ENCODE results near the gene KLHDC7A.

KLHDC7A gene

DNA sequence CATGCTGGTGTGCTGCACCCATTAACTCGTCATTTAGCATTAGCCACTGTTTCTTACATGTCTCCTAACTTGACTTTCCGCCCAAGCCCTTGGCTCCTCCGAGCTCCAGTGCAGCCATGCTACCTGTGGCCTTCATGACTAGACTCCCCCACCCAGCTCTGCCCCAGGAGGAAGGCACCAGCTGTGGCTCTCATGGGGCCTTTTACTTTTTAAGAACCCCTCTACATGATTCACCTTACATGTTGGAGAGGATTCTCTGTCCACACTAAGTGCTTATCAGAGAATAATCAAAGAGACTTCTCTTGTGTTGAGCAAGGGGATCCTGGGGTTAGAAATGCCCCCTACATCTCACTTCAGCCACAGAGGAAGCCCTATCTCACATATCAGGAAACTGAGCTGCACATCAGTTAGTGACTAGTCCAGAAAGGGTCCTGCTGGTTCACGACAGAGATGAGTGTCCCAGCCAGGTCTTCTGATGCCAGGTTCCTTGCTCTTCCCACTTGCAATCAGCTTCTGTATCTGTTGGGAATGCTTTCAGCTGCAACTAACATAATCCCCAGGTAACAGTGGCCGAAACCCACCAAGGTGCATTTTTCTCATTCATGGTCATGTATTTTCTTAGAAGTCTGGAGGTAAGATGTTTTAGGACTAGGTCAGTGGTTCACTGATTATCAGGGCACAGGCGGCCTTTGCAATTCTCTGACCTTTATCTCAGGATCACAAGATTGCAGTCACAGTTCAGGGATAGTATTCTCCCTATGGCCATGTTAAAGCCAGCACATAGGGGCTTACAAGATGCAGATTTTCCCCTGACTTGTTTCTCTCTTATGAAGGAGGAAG is 45.9 kb downstream of the KLHDC7A start:
- no peak overlapping the region for H3K4me3 ChIP-seq
- no peaks in the 10 kb centered on the region for H4K20me1 ChIP-seq
- no peak overlapping the region for H3K9ac ChIP-seq
- TF ChIP-seq Cebpa-rat (IDR thresholded peaks at IDR 0.05): no peak
- no peaks in the 10 kb centered on the region for H3K27me3 ChIP-seq
- H3K4me1 ChIP-seq: no peaks in the 10 kb centered on the region
- H3K36me3 ChIP-seq: no peaks in the 10 kb centered on the region
- no peak overlapping the region for H3K4me2 ChIP-seq
- no peaks in the 10 kb centered on the region for H3K9me3 ChIP-seq
- H3K27ac ChIP-seq: no peak overlapping the region

DNA sequence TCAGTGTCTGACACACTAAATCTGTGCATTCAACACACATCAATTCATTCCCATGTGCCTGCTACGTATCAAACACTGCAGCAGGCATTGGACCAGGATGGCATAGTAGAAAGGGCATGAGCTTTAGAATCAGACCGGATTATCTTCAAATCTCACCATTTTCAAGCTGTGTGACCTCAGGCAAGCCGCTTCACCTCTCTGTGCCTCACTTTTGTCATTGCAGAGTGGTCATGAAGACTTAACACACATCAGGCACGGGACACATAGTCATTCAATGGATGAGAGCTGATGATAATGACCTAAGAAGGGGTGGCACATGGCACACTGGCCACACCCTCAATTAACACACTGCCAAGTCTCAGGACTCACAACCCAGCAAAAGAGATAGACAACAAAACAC is 46.8 kb downstream of the KLHDC7A start:
- Histone ChIP-seq H3K36me3 (no peaks in the 10 kb centered on the region), H3K27me3 (no peaks in the 10 kb centered on the region), H3K4me2 (no peak overlapping the region), H3K27ac (no peak overlapping the region), H3K4me3 (no peak overlapping the region), H3K9ac (no peak overlapping the region), H4K20me1 (no peaks in the 10 kb centered on the region), H3K9me3 (no peaks in the 10 kb centered on the region), H3K4me1 (no peaks in the 10 kb centered on the region)
- TF ChIP-seq Cebpa-rat (IDR thresholded peaks at IDR 0.05): no peak

DNA sequence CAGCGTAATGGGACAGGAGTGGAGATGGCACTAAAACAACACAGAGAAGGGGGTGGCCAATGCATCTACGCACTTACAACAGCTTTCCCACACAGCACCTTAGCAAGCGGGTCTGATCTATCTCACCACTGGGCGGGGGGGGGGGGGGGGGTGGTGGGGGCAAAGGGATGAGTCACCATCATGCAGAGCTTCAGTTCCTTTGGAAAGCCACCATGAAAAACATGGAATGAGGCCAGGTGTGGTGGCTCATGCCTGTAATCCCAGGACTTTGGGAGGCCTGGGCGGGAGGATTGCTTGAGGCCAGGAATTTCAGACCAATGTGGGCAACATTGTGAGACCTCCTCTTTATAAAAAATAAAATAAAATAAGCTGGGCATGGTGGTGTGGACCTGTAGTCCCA is 47.2 kb downstream of the KLHDC7A start:
- Histone ChIP-seq H3K4me2 (no peak overlapping the region), H4K20me1 (no peaks in the 10 kb centered on the region), H3K4me3 (no peak overlapping the region), H3K27me3 (no peaks in the 10 kb centered on the region), H3K4me1 (no peaks in the 10 kb centered on the region), H3K9ac (no peak overlapping the region), H3K27ac (no peak overlapping the region), H3K9me3 (no peaks in the 10 kb centered on the region), H3K36me3 (no peaks in the 10 kb centered on the region)
- no peak for TF ChIP-seq Cebpa-rat (IDR thresholded peaks at IDR 0.05)

DNA sequence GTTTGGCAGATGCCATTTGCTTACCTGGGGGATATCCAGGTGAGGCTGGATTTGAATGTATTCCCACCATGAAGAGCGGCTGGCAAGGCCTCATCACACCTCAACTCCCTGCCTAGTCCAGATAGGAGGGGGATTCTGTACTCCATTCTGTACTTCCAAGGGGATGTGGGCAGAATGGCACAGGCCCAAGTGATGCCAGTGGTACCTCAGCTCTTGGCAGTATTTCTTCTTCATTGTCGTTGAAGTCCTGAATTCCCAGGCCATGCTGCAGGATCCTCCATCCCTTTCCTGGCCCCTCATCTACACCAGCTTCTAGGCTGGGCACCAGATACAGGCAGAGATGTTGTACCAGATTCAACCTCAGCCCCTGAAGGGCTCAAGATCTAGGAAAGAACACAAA is 47.9 kb downstream of the KLHDC7A start:
- TF ChIP-seq Cebpa-rat (IDR thresholded peaks at IDR 0.05): no peak
- no peak overlapping the region for H3K27ac ChIP-seq
- no peak overlapping the region for H3K9ac ChIP-seq
- H3K27me3 ChIP-seq: no peaks in the 10 kb centered on the region
- no peaks in the 10 kb centered on the region for H3K36me3 ChIP-seq
- no peaks in the 10 kb centered on the region for H4K20me1 ChIP-seq
- H3K4me3 ChIP-seq: no peak overlapping the region
- no peak overlapping the region for H3K4me2 ChIP-seq
- H3K9me3 ChIP-seq: no peaks in the 10 kb centered on the region
- H3K4me1 ChIP-seq: peaks cover 3% of the 10 kb centered on the region

DNA sequence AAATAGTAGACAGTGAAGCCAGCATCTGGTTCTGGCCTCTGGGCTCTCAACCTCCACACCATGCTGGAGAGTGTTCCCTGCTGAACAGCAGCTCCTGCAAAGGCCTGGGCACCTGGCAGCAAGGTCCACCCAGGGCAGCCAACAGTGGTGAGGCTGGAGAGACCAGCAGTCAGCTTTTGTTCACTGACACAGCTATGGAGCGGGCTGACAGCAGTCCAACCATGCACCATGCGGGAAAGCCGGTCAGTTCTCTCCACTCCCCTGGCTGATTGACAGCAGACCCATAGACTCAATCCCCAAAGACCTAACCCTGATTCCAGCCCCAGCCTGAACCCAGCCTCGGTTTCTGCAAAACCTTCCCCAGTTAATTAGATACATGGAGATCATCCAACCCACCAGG is 49.0 kb downstream of the KLHDC7A start:
- H4K20me1 ChIP-seq: no peaks in the 10 kb centered on the region
- no peak overlapping the region for H3K9ac ChIP-seq
- H3K9me3 ChIP-seq: no peaks in the 10 kb centered on the region
- H3K4me2 ChIP-seq: no peak overlapping the region
- peaks cover 14% of the 10 kb centered on the region for H3K4me1 ChIP-seq
- H3K27ac ChIP-seq: no peak overlapping the region
- TF ChIP-seq Cebpa-rat (IDR thresholded peaks at IDR 0.05): no peak
- no peak overlapping the region for H3K4me3 ChIP-seq
- H3K36me3 ChIP-seq: no peaks in the 10 kb centered on the region
- H3K27me3 ChIP-seq: no peaks in the 10 kb centered on the region

DNA sequence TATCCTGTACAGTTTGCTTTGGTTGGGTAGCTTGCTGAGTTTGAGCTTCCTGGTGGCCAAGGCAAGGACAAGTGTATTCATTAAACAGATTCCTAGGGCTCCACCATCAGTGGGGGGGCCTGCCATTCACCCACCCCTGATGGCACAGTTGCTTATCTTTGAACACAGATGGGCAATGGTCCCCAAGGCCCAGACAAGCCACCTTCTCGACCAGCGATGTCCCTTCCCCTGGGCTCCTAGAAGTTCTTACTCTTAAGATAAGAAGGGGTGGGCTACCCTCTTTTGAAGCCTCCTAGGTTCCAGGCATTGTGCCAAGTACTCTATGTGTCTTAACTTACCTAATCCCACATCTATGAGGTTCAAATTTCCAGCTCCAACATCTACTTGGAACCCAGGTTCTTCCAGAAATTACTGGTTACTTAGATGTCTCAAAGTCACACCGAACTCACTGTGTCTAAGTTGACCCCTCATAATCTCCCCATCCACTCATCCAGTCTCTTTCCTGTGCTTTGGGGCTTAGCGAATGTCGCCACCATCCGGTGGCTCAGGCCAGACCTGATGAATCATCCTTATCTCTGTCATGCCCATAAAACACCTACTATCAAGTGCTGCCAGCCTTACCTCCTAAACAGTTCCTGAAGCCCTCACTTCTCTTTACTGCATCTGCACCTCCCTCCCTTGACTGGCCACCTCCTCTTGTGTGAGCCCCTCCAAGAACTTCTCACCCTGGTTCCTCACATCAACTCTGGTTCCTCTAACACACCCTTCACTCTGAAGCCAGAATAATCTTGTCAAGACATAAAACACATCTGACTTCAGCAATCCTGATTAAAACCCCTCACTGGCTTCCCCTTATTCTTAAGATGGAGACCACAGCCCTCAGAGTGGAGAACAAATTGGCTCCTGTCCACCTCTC is 50.1 kb downstream of the KLHDC7A start:
- no peaks in the 10 kb centered on the region for H3K9me3 ChIP-seq
- H3K4me2 ChIP-seq: no peak overlapping the region
- no peak overlapping the region for H3K4me3 ChIP-seq

DNA sequence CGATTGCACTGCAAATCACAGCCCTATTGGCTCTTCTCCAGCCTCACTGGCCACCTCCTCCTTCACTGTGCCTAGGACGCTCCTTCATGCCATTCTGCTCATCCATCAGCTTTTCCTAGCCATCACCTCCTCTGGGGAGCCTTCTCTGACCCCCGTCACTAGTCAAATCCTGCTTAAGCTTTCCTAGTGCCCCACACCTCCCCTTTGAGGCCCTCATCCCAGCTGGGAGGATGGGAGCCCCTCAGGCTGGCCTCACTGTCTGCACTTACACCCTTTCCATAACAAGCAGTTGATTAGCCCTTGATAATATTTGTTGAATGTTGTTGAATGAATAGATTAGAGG is 50.7 kb downstream of the KLHDC7A start:
- no peaks in the 10 kb centered on the region for H3K27me3 ChIP-seq
- H3K9ac ChIP-seq: no peak overlapping the region
- peaks cover 21% of the 10 kb centered on the region for H3K4me1 ChIP-seq
- H4K20me1 ChIP-seq: no peaks in the 10 kb centered on the region
- no peak overlapping the region for H3K27ac ChIP-seq
- H3K9me3 ChIP-seq: no peaks in the 10 kb centered on the region
- no peak overlapping the region for H3K4me2 ChIP-seq
- no peaks in the 10 kb centered on the region for H3K36me3 ChIP-seq
- H3K4me3 ChIP-seq: no peak overlapping the region
- no peak for TF ChIP-seq Cebpa-rat (IDR thresholded peaks at IDR 0.05)

More for the DNA sequence above, 50.1 kb downstream of the KLHDC7A start:
- Histone ChIP-seq H3K27me3 (no peaks in the 10 kb centered on the region), H3K36me3 (no peaks in the 10 kb centered on the region), H3K27ac (no peak overlapping the region), H3K9ac (no peak overlapping the region), H4K20me1 (no peaks in the 10 kb centered on the region), H3K4me1 (peaks cover 21% of the 10 kb centered on the region)
- no peak for TF ChIP-seq Cebpa-rat (IDR thresholded peaks at IDR 0.05)

DNA sequence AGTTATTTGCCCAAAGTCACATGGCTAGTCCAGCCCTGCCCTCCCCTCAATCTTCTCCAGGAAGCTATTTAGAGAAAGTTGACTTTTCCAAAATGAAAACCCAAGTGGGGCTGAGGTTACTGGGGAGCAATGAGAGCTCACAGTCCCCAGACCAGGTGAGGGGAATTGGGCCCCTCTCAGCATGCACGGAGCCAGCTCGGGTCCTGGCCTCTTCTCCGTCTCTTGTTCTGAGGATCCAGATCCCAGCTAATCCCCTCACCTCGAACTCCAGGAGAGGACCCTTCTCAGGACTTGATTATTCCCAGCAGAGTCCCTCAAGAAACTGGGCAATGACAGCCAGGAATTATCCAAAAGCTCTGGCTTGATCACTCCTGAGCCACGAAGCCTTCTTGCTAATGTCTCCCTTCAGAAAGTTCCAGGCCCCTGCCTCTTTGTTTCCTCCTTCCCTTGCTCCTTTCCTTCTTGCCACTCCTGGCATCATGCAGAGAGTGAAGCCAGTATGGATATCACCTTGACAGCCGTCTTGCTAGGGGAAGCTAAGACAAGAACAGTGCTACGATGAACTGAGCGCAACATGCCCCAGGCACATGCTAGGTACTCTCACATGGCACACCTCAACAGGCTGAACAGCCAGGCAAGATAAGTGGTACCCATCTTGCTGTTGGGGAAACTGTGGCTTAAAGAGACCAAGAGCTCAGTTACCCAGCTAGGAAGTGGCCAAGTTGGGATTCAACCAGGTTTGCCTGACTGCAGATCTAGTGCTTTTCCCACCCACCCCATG is 51.9 kb downstream of the KLHDC7A start:
- H3K9ac ChIP-seq: no peak overlapping the region

DNA sequence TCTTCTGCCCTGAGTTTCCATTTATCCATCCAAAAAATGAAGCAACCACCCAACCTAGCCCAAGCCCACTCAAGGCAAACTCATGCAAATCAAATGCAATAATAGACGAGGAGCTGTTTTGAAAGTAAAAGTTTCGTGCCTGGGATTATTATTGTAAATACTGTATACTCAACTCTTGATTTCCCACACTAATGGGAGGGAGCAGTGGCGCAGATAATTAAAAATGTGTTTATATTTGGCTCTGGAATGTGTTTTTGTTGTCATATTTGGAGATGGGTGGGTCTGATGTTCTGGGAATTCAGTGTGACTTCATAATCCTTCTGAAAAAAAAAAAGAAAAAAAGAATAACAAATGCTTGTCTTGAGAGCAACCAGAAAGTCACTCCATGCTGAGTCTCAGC is 52.5 kb downstream of the KLHDC7A start:
- Histone ChIP-seq H3K27ac (no peak overlapping the region), H4K20me1 (no peaks in the 10 kb centered on the region), H3K4me2 (peak overlapping the region; percentile 50; the same call in 1 of the 2 replicates), H3K9me3 (no peaks in the 10 kb centered on the region), H3K9ac (no peak overlapping the region), H3K4me3 (no peak overlapping the region), H3K27me3 (no peaks in the 10 kb centered on the region), H3K36me3 (no peaks in the 10 kb centered on the region), H3K4me1 (peaks cover 21% of the 10 kb centered on the region)
- TF ChIP-seq Cebpa-rat (IDR thresholded peaks at IDR 0.05): no peak

More for the DNA sequence above, 51.9 kb downstream of the KLHDC7A start:
- Histone ChIP-seq H3K9me3 (no peaks in the 10 kb centered on the region), H3K4me1 (peaks cover 21% of the 10 kb centered on the region), H3K27ac (no peak overlapping the region), H3K36me3 (no peaks in the 10 kb centered on the region), H3K27me3 (no peaks in the 10 kb centered on the region), H3K4me2 (no peak overlapping the region), H3K4me3 (no peak overlapping the region), H4K20me1 (no peaks in the 10 kb centered on the region)
- no peak for TF ChIP-seq Cebpa-rat (IDR thresholded peaks at IDR 0.05)

Measured in BLaER1 (cell line).